ENCODE measurements around the gene GBX1.

- TF ChIP-seq CTCF (conservative IDR thresholded peaks at IDR 0.05 in 1 of 2, IDR thresholded peaks at IDR 0.05 in 1 of 2; ENCODE audit: low read depth in 1 of 2, low read length in 2 of 2) = no peak
- TF ChIP-seq EZH2 (IDR thresholded peaks at IDR 0.05; ENCODE audit: low read length, missing control alignments) = no peak
Observed at GRCh38 chr7:151173386-151174245, 6.1 kb upstream of the GBX1 start.

All from fibroblast of lung (primary cell).